NCI-H510A treated with DMSO at 0.1 percent for 48 hours (cell line): ENCODE results near the gene MLN.

Experiments
- DNase-seq: peaks from one replicate; lab custom pipeline; 2025; lab: John Stamatoyannopoulos, UW

MLN gene

GRCh38 chr6:33803571-33804053 lies at the start of gene MLN:
Gene MLN (minus strand): TSS chr6:33804003. CDS start chr6:33801163, 2,840 bp downstream.
- DNase-seq: no peak

GRCh38 chr6:33853026-33853425 lies 49.2 kb upstream of the MLN start:
- no peak for DNase-seq

GRCh38 chr6:33851959-33852358 lies 48.2 kb upstream of the MLN start:
- peak; percentile 35 for DNase-seq

GRCh38 chr6:33850869-33851541 lies 47.2 kb upstream of the MLN start:
- peak; percentile 92 for DNase-seq

GRCh38 chr6:33850296-33850695 lies 46.5 kb upstream of the MLN start:
- DNase-seq: peak; percentile 40

- no peak for DNase-seq
Observed at GRCh38 chr6:33849500-33850075, 45.8 kb upstream of the MLN start.

GRCh38 chr6:33848484-33848883 lies 44.7 kb upstream of the MLN start:
- DNase-seq: no peak

GRCh38 chr6:33847867-33848266 lies 44.1 kb upstream of the MLN start:
- no peak for DNase-seq

GRCh38 chr6:33847078-33847477 lies 43.3 kb upstream of the MLN start:
- no peak for DNase-seq

GRCh38 chr6:33846226-33846625 lies 42.4 kb upstream of the MLN start:
- no peak for DNase-seq

- no peak for DNase-seq
Observed at GRCh38 chr6:33845031-33845745, 41.4 kb upstream of the MLN start.

- no peak for DNase-seq
Observed at GRCh38 chr6:33843131-33844121, 39.6 kb upstream of the MLN start.

- DNase-seq: no peak
Observed at GRCh38 chr6:33841868-33842267, 38.1 kb upstream of the MLN start.

GRCh38 chr6:33841070-33841469 lies 37.3 kb upstream of the MLN start:
- no peak for DNase-seq

GRCh38 chr6:33840048-33840926 lies 36.5 kb upstream of the MLN start:
- DNase-seq: peak; percentile 95

GRCh38 chr6:33839399-33840047 lies 35.7 kb upstream of the MLN start:
- DNase-seq: peak; percentile 37

GRCh38 chr6:33838983-33839382 lies 35.2 kb upstream of the MLN start:
- DNase-seq: no peak

GRCh38 chr6:33837971-33838665 lies 34.3 kb upstream of the MLN start:
- DNase-seq: peak; percentile 34

- no peak for DNase-seq
Observed at GRCh38 chr6:33836806-33837469, 33.1 kb upstream of the MLN start.
